GM04504 (cell line): Measurements from ENCODE around the gene SPOCK3.
"Not testable (repeated sequence)": the region's sequence is repeated elsewhere in the genome, so short reads cannot be mapped to it uniquely, and the experiment has no call there.

Experiments
- DNase-seq: peaks from one replicate; pipeline ENCODE4 v3.0.0-alpha.2; 2012; ENCODE audit warnings: low read depth

Gene SPOCK3

GRCh38 chr4:167035390-167035789 lies 198.9 kb downstream of the SPOCK3 start:
- no peak for DNase-seq

DNA sequence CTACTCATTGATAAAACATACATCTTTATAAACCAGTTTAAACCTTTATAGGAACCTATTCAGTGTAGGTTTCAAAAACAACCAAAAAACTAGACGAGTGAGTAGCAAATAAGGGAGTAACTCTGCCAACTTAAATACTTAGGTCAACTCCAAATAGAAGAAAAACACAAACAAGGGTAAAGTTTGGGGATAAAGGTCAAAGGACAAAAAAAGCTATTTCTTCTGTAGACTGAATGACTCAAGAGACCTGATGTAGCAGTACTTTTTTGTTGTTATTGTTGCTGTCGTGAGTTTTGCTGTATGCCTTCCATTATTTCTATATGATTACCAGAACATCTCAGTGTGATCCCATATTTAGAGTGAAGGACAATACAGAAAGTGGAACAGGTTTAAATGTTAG lies 199.3 kb downstream of the SPOCK3 start:
- DNase-seq: no peak

GRCh38 chr4:167032871-167033270 lies 201.4 kb downstream of the SPOCK3 start:
- DNase-seq: no peak

GRCh38 chr4:167031534-167032156 lies 202.6 kb downstream of the SPOCK3 start:
- DNase-seq: no peak

GRCh38 chr4:167028976-167029375 lies 205.3 kb downstream of the SPOCK3 start:
- DNase-seq: no peak

DNA sequence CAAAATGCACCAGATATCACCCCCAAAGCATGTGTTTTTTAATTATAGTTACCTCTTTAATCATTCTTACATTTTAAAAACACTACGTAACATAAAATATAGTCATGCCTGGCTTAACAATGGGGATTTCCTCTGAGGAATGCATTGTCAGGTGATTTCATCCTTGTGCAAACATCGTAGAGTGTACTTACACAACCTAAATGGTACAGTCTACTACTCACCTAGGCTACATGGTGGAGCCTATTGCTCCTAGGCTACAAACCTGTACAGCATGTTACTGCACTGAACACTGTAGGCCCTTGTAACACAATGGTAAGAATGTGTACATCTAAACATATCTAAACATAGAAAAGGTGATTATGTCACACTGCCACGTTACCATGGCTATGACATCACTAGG lies 208.6 kb downstream of the SPOCK3 start:
- DNase-seq: no peak

GRCh38 chr4:167023364-167023925 lies 210.8 kb downstream of the SPOCK3 start:
- no peak for DNase-seq

- DNase-seq: peak; percentile 11
These were observed 212.6 kb downstream of the SPOCK3 start for GRCh38 chr4:167021545-167022155.

DNA sequence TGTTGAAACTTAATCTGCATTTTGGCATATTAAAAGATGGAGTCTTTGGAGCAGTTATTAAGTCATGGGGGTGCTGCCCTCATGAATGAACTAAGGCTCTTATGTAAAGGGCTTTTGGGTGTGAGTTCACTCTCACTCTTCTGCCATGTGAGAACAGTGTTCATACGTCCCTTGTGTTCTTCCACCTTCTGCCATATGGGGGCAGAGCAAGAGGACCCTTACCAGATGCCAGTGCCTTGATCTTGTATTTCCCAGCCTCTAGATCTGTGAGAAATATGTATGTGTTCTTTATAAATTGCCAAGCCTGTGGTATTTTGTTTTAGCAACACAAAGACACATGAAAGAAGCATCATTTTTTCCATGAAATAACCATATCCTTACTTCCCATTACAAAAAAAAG lies 213.9 kb downstream of the SPOCK3 start:
- no peak for DNase-seq

GRCh38 chr4:167014944-167015343 lies 219.3 kb downstream of the SPOCK3 start:
- DNase-seq: no peak

- no peak for DNase-seq
These were observed 231.0 kb downstream of the SPOCK3 start for GRCh38 chr4:167003326-167003725.

GRCh38 chr4:167000141-167000852 lies 234.0 kb downstream of the SPOCK3 start:
- no peak for DNase-seq

GRCh38 chr4:166996216-166996615 lies 238.1 kb downstream of the SPOCK3 start:
- no peak for DNase-seq

- DNase-seq: no peak
These were observed 239.6 kb downstream of the SPOCK3 start for GRCh38 chr4:166994686-166995085.

- DNase-seq: no peak
These were observed 243.2 kb downstream of the SPOCK3 start for GRCh38 chr4:166991006-166991561.

DNA sequence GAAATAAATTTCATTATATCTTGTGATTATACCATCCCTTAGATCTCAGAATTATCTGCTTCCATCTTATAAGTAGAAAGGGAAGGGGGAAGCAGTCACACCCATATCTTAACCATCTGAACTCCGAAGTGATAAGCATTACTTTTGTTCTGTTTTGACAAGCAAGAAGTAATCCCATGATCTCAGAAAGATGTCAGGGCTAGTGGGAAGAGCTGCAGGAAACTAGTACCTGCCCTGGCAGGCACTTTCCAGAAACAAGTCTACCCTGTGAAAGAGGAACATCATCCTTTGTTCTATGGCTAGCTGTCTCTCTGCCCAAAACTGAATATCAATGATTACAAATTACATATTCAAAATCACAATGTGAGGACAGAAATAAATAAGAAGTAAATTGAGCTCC lies 244.4 kb downstream of the SPOCK3 start:
- no peak for DNase-seq

- no peak for DNase-seq
These were observed 247.3 kb downstream of the SPOCK3 start for GRCh38 chr4:166987026-166987425.

DNA sequence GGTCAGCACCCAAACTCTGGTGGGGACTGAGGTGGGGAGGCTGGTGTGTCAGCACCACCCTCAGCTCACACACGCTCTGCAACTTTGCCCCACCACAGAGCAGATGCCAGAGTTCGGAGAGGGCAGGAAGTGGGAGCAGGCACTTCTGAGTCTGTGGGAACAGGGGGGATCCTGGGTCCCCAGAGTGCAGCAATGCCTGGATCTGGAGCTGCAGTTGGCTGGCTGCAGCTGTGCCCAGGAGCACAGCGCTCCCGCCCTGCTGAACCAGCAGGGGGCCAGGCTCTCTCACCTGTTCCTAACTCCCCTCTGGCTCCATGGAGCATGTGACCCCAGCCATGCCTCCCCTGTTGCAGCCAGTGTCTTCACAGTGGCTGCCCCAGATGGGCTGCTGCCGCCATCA lies 252.4 kb downstream of the SPOCK3 start:
- no peak for DNase-seq

DNA sequence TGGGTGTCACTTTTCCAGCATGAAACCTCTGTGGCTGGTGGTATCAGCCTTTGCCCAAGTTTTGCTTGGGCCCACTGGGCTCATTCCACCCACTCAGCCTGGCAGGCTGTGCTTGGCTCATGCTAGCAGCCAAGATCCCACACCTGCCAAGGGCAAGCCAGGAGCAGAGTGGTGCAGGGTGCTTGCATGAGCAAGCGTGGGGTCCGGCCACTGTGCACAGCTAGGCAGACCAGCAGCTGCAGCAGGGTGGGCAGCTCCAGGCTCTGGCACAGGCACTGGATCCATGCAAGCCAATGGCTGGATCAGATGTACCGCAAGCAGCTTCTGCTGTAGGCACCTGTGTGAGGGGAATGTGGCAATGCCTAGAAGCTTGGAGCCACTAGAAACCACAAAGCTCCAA lies 253.9 kb downstream of the SPOCK3 start:
- DNase-seq: no peak

DNA sequence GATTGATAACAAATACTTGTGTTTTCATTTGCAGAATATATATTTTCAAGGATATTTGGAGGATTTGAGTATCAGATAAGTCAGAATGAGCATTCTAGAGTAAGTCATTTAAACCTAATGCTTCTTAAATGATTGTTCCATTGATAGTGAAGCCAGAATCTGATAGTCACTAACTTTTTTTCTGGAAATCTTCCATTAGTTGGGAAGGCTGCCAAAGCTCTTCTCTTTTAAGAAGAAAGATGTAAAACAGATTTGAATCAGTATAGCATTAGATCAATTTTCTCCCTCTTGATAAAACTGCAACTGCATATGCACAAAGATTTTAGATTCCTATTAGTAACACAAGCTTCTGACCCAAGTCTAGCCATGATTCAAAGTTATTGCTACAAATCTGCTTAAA lies 256.7 kb downstream of the SPOCK3 start:
- no peak for DNase-seq

DNA sequence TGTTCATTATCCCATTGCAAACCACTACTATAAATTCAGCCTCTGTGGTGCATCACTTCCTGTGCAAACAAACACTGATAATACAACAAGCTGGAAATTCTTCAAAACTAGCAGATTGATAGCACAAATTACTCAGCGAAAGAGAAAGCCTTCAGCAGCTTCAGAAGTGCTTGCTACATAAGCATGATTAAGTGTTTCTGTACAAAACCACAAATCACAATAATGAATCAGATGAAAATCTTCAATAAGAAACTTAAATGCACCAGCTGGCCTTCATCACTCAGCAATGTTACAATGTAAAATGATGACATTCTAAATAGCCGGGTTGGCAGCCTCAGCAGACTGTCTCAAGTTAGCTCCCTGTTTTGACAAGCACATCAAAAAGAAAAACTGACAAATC lies 262.2 kb downstream of the SPOCK3 start:
- DNase-seq: no peak

GRCh38 chr4:166968219-166968618 lies 266.1 kb downstream of the SPOCK3 start:
- DNase-seq: not testable (repeated sequence)

DNA sequence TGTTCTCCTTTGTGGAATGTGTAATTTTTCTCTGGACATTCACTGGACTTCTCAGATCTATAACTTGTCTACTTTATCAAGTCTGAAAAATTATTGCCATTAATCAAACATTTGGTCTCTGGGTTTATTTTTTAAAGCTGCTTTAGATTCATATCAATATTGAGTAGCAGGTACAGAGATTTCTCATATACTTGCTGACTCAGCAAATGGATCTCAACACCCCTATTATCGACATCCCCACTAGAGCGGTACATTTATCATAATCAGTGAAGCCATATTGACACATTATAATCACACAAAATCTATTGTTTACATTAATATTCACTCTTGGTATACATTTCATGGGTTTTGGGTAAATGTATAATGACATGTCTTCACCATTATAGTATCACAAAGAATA lies 268.7 kb downstream of the SPOCK3 start:
- no peak for DNase-seq
